Breast epithelium (tissue), 4 donors: Measurements from ENCODE around the gene LDLRAD3. TPM values are rescaled to one million over a fixed set of nuclear protein-coding genes. Genes with fewer than 3 reads are reported as not detected.

Experiments used
- DNase-seq, 2 donors: peaks; one replicate each; pipeline ENCODE4 v3.0.0-alpha.2; 2019; ENCODE audit warnings: low spot score in 2 of 2
- H3K27ac ChIP-seq, 2 donors: fragments of 200-600 bp; sonication (generic) in 1 of 2; one replicate each; pipeline ENCODE4 v1.5.1; 2016 to 2019; ENCODE audit warnings: mild to moderate bottlenecking in 1 of 2
- H3K27me3 ChIP-seq, 2 donors: fragments of 200-600 bp; sonication (generic) in 1 of 2; one replicate each; pipeline versions ENCODE4 v1.5.1 to v1.6.0; 2017 to 2019; ENCODE audit warnings: control low read depth in 1 of 2, mild to moderate bottlenecking in 1 of 2
- H3K36me3 ChIP-seq: fragments of 200-600 bp; one replicate; pipeline ENCODE4 v1.5.1; 2019
- H3K4me1 ChIP-seq, 2 donors: fragments of 200-600 bp; sonication (generic); one replicate each; pipeline ENCODE4 v1.5.1; 2016 to 2019; ENCODE audit warnings: control low read depth in 1 of 2
- H3K4me3 ChIP-seq, 3 donors: fragments of 200-600 bp; sonication (generic); 1 replicate in 2 of 3; 2 replicates in 1 of 3; pipeline ENCODE4 v1.5.1; 2016 to 2019; ENCODE audit warnings: mild to moderate bottlenecking in 3 of 3, moderate library complexity in 2 of 3
- H3K9me3 ChIP-seq, 2 donors: fragments of 200-600 bp; sonication (generic) in 1 of 2; one replicate each; pipeline ENCODE4 v1.5.1; 2016 to 2019; ENCODE audit warnings: control low read depth in 1 of 2
- POLR2A ChIP-seq: fragments of 450-650 bp; IDR thresholded peaks from one replicate; pipeline ENCODE4 v1.6.1; 2016; ENCODE audit warnings: antibody characterized with exemption, mild to moderate bottlenecking, moderate library complexity
- POLR2AphosphoS5 ChIP-seq, 3 donors: sonication (generic); formaldehyde crosslinking; IDR thresholded peaks; one replicate each; pipeline ENCODE4 v1.6.1; 2017; ENCODE audit warnings: antibody characterized with exemption in 3 of 3
- intact Hi-C: fragments of 100-400 bp; cut with DNase I; formaldehyde crosslinking; loops from one replicate; pipeline ENCODE4 v1.15.1; 2023; ENCODE audit warnings: low total_unique reads
- total RNA-seq, 3 donors: library from RNA; depleted of rRNA; stranded (reverse); fragments of >200 nt; gene quantifications; one replicate each; pipeline ENCODE4 v1.1.0, GENCODE V29; 2016
- TF ChIP-seq, protein P1 (sequence below), 3 donors: fragments of 450-650 bp; IDR thresholded peaks; one replicate each; pipeline ENCODE4 v1.5.1; 2016 to 2017; ENCODE audit warnings: antibody characterized with exemption in 3 of 3, mild to moderate bottlenecking in 3 of 3, moderate library complexity in 3 of 3

Gene LDLRAD3
- total RNA-seq, 3 donors from 2014 or later: 20.3 to 45.4 (median 40.6) TPM

DNA sequence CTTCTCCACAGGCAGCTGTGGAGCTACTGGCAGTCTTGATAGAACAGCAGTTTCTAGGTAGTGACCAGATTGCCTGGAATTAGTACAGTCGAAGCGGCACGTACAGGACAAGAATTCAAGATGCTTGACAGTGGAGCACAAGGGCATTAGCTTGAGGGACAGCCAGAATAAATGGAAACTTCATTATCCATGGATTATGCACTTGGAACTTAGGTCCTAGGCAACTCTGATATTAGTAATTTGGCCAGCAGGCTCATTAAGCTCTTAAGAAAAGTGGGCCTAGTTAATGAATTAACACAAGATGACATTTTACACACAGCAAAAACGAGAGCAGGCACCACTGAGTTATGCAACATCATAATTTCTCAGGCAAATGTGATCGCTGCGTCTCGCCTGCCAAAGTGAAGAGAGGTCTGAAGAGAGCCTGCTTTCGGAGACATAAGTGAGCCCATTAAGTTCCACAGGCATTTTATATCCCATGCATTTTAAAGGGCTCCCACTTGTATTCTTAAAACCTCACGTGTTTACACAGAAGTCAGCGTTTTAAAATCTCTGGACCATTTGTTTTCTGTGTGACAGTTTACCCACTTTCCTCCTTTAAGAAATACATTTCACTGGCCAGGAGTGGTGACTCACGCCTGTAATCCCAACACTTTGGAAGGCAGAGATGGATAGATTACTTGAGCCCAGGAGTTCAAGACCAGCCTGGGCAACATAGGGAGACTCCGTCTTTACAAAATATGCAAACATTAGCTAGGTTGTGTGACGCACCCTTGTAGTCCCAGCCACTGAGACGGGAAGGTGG is 279.2 kb downstream of the LDLRAD3 start:
- no peaks in the 10 kb centered on the region for H3K27me3 ChIP-seq
- DNase-seq: no peak
- H3K9me3 ChIP-seq: peaks cover 6 to 8% of the 10 kb centered on the region in 2 donors
- no peaks in the 10 kb centered on the region for H3K36me3 ChIP-seq
- TF ChIP-seq, protein P1, sequence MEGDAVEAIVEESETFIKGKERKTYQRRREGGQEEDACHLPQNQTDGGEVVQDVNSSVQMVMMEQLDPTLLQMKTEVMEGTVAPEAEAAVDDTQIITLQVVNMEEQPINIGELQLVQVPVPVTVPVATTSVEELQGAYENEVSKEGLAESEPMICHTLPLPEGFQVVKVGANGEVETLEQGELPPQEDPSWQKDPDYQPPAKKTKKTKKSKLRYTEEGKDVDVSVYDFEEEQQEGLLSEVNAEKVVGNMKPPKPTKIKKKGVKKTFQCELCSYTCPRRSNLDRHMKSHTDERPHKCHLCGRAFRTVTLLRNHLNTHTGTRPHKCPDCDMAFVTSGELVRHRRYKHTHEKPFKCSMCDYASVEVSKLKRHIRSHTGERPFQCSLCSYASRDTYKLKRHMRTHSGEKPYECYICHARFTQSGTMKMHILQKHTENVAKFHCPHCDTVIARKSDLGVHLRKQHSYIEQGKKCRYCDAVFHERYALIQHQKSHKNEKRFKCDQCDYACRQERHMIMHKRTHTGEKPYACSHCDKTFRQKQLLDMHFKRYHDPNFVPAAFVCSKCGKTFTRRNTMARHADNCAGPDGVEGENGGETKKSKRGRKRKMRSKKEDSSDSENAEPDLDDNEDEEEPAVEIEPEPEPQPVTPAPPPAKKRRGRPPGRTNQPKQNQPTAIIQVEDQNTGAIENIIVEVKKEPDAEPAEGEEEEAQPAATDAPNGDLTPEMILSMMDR (IDR thresholded peaks at IDR 0.05): no peak
- TF ChIP-seq POLR2A (no peak), POLR2AphosphoS5 (IDR thresholded peaks at IDR 0.05) (no peak)
- no peak overlapping the region for H3K27ac ChIP-seq
- no peaks in the 10 kb centered on the region for H3K4me1 ChIP-seq
- intact Hi-C loops: no loop called here
- no peak overlapping the region for H3K4me3 ChIP-seq

DNA sequence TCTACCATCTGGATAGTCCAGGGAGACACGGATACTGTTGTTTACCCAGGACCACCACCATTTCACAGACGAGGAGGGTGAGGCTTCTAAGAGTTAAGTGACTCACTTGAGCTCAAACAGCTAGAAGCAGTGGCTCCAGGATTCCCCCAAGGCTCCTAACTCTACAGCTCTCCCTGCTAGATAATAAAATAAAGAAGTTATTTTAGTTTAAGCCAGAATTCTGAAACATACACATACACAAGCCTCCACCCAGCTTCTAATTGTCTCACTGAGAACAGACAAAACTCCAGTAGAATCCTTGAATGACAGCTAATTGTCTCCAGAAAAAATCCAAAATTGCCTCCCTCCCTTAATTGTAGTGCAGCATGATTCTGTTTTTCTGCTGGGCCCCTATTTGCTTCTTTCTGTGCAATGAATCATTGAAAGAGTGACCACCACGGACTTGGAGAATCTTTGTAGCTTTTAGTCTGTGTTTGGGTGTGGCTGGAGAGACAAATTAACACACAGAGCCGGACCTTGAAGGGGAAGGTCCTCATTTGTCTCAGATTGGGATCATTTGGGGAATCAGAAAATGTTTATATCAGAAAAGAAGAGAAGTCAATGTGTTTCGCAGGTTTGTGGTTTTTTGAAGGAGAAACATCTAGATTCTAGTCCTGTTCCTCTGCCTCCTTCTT is 280.5 kb downstream of the LDLRAD3 start:
- no peak overlapping the region for H3K27ac ChIP-seq
- peaks cover 6 to 8% of the 10 kb centered on the region in 2 donors for H3K9me3 ChIP-seq
- no peak overlapping the region for H3K4me3 ChIP-seq
- H3K27me3 ChIP-seq: no peaks in the 10 kb centered on the region
- no peak for TF ChIP-seq POLR2AphosphoS5 (IDR thresholded peaks at IDR 0.05)
- TF ChIP-seq, protein P1 (IDR thresholded peaks at IDR 0.05): no peak
- no peak for TF ChIP-seq POLR2A
- intact Hi-C loops: no loop called here
- H3K4me1 ChIP-seq: no peaks in the 10 kb centered on the region
- no peak for DNase-seq
- no peaks in the 10 kb centered on the region for H3K36me3 ChIP-seq

DNA sequence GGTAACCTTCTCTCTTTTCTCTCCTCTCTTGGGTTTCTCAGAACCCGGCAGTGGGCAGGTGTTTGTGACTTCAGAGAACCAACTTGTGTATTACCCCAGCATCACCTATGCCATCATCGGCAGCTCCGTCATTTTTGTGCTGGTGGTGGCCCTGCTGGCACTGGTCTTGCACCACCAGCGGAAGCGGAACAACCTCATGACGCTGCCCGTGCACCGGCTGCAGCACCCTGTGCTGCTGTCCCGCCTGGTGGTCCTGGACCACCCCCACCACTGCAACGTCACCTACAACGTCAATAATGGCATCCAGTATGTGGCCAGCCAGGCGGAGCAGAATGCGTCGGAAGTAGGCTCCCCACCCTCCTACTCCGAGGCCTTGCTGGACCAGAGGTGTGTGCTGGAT is 283.2 kb downstream of the LDLRAD3 start:
- H3K4me1 ChIP-seq: no peaks in the 10 kb centered on the region
- intact Hi-C loops: no loop called here
- TF ChIP-seq POLR2A (no peak), POLR2AphosphoS5 (IDR thresholded peaks at IDR 0.05) (no peak)
- TF ChIP-seq, protein P1 (IDR thresholded peaks at IDR 0.05): no peak
- H3K9me3 ChIP-seq: no peaks in the 10 kb centered on the region
- no peak overlapping the region for H3K27ac ChIP-seq
- H3K4me3 ChIP-seq: no peak overlapping the region
- no peak for DNase-seq
- no peaks in the 10 kb centered on the region for H3K36me3 ChIP-seq
- H3K27me3 ChIP-seq: no peaks in the 10 kb centered on the region

DNA sequence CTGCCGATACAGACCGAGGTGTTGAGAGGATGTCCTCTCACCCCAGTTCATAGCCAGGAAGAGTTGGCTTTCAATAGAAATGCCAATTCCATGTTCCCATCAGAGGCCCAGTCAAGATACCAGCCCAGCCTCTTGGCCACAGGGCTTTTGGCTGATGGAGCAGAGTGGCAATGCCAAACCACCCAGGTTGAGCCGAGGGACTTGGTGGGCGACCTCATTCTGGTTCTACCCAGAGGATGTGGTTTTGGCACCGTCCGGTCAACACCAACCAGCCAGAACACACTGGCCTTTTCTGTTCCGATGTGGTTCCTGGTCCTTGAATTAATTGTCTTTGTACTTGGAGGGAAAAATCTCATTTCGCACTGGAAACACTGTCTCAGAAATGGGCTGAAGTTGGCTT is 284.8 kb downstream of the LDLRAD3 start:
- Histone ChIP-seq H3K36me3 (no peaks in the 10 kb centered on the region), H3K9me3 (no peaks in the 10 kb centered on the region), H3K4me1 (no peaks in the 10 kb centered on the region), H3K27me3 (no peaks in the 10 kb centered on the region), H3K27ac (peak overlapping the region in 1 of 2 donors; percentile 25), H3K4me3 (no peak overlapping the region)
- intact Hi-C loops: no loop called here
- peak in 1 of 2 donors; percentile 82 for DNase-seq
- no peak for TF ChIP-seq POLR2A
- peak in 2 of 3 donors; percentile 17 to 58 for TF ChIP-seq POLR2AphosphoS5 (IDR thresholded peaks at IDR 0.05)

DNA sequence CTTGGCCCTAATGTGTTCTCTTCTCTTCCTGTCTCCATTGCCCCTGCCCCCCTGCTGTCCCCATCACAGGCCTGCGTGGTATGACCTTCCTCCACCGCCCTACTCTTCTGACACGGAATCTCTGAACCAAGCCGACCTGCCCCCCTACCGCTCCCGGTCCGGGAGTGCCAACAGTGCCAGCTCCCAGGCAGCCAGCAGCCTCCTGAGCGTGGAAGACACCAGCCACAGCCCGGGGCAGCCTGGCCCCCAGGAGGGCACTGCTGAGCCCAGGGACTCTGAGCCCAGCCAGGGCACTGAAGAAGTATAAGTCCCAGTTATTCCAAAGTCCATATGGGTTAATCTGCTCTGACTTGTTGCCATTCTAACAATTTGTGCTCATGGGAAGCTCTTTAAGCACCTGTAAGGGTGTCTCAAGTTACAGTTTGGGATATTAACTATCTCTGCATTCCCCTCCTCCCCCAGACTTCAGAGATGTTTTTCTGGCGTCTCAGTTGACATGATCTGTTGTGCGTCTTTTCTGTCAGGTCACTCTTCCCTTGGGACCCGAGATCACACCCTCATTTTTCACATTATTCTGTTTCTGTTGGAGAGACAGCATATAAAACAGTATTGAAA is 285.3 kb downstream of the LDLRAD3 start:
- TF ChIP-seq POLR2AphosphoS5 (IDR thresholded peaks at IDR 0.05) (no peak), POLR2A (no peak)
- TF ChIP-seq, protein P1 (IDR thresholded peaks at IDR 0.05): no peak
- intact Hi-C loops: no loop called here
- H3K27ac ChIP-seq: peak overlapping the region in 1 of 2 donors; percentile 25

More for the DNA sequence above, 285.3 kb downstream of the LDLRAD3 start:
- Histone ChIP-seq H3K36me3 (no peaks in the 10 kb centered on the region), H3K4me1 (no peaks in the 10 kb centered on the region), H3K9me3 (no peaks in the 10 kb centered on the region), H3K27me3 (no peaks in the 10 kb centered on the region), H3K4me3 (no peak overlapping the region)
- no peak for DNase-seq
